HEK293 (cell line): ENCODE measurements around the gene CTBP2.
"Not testable (repeated sequence)": the region's sequence is repeated elsewhere in the genome, so short reads cannot be mapped to it uniquely, and the experiment has no call there.

ENCODE experiments used
- CTCF ChIA-PET: fragments of 350-600 bp; formaldehyde crosslinking; extraction: SDS; loops from one replicate; lab custom pipeline; 2021; ENCODE audit warnings: antibody characterized with exemption; lab: Yijun Ruan, JAX
- POLR2A ChIA-PET: fragments of 300-600 bp; formaldehyde crosslinking; extraction: SDS; loops from one replicate; lab custom pipeline; 2020; ENCODE audit warnings: antibody characterized with exemption, inconsistent platforms; lab: Yijun Ruan, JAX
- H3K27ac ChIP-seq: fragments of 200-500 bp; sonication (Bioruptor generic); 2 replicates; pipeline ENCODE4 v1.5.1; 2014; ENCODE audit warnings: low read depth, low read length, control low read depth, inconsistent platforms; ENCODE audit errors: extremely low read depth
- H3K36me3 ChIP-seq, 2 experiments: fragments of 200-500 bp in 1 of 2; sonication (Bioruptor generic) in 1 of 2; 1 replicate in 1 of 2; 2 replicates in 1 of 2; pipeline ENCODE4 v1.5.1; 2014 to 2017; ENCODE audit warnings: inconsistent platforms in 2 of 2, low read length in 2 of 2; ENCODE audit not compliant: control insufficient read depth in 2 of 2, insufficient read depth in 1 of 2
- H3K4me1 ChIP-seq: fragments of 200-500 bp; sonication (Bioruptor generic); 2 replicates; pipeline ENCODE4 v1.5.1; 2014; ENCODE audit warnings: mild to moderate bottlenecking, low read length, inconsistent platforms; ENCODE audit not compliant: control insufficient read depth, insufficient read depth
- H3K4me3 ChIP-seq: 2 replicates; pipeline ENCODE4 v1.5.1; 2011; ENCODE audit warnings: low read depth, mild to moderate bottlenecking, control low read depth, low read length, moderate library complexity
- H3K9me3 ChIP-seq: fragments of 200-500 bp; sonication (Bioruptor generic); 2 replicates; pipeline ENCODE4 v1.5.1; 2014; ENCODE audit warnings: low read depth, low read length, inconsistent platforms; ENCODE audit not compliant: control insufficient read depth, insufficient read depth
- KLF10 ChIP-seq: fragments of 450-650 bp; IDR thresholded peaks from 2 replicates; pipeline ENCODE4 v1.5.1; 2018; ENCODE audit warnings: missing biosample characterization, mild to moderate bottlenecking, missing genetic modification characterization
- KLF16 ChIP-seq: fragments of 450-650 bp; formaldehyde crosslinking; IDR thresholded peaks from 2 replicates; pipeline ENCODE4 v1.5.1; 2017; ENCODE audit warnings: missing biosample characterization, missing genetic modification characterization
- MZF1 ChIP-seq: fragments of 450-650 bp; formaldehyde crosslinking; IDR thresholded peaks from 2 replicates; pipeline ENCODE4 v1.5.1; 2017; ENCODE audit warnings: missing biosample characterization, missing genetic modification characterization, borderline replicate concordance
- ZBTB1 ChIP-seq: fragments of 450-650 bp; formaldehyde crosslinking; IDR thresholded peaks from 2 replicates; pipeline ENCODE4 v1.5.1; 2016; ENCODE audit warnings: missing biosample characterization, missing genetic modification characterization
- ZEB2 ChIP-seq: fragments of 450-650 bp; formaldehyde crosslinking; IDR thresholded peaks from 2 replicates; pipeline ENCODE4 v1.5.1; 2016; ENCODE audit warnings: missing biosample characterization, missing genetic modification characterization
- ZNF138 ChIP-seq: fragments of 450-650 bp; formaldehyde crosslinking; IDR thresholded peaks from 2 replicates; pipeline ENCODE4 v1.5.1; 2016; ENCODE audit warnings: missing biosample characterization, missing genetic modification characterization, borderline replicate concordance
- ZNF2 ChIP-seq: fragments of 450-650 bp; formaldehyde crosslinking; IDR thresholded peaks from 2 replicates; pipeline ENCODE4 v1.5.1; 2016; ENCODE audit warnings: missing biosample characterization, missing genetic modification characterization
- ZNF211 ChIP-seq: fragments of 450-650 bp; formaldehyde crosslinking; IDR thresholded peaks from 2 replicates; pipeline ENCODE4 v1.5.1; 2016; ENCODE audit warnings: low read depth, missing biosample characterization, missing genetic modification characterization
- ZNF354C ChIP-seq: fragments of 450-650 bp; formaldehyde crosslinking; IDR thresholded peaks from 2 replicates; pipeline ENCODE4 v1.5.1; 2016; ENCODE audit warnings: missing biosample characterization, missing genetic modification characterization, low read depth, borderline replicate concordance
- ZNF391 ChIP-seq: fragments of 450-650 bp; formaldehyde crosslinking; IDR thresholded peaks from 2 replicates; pipeline ENCODE4 v1.5.1; 2016; ENCODE audit warnings: low read depth, missing biosample characterization, missing genetic modification characterization, borderline replicate concordance
- ZNF426 ChIP-seq: fragments of 450-650 bp; formaldehyde crosslinking; IDR thresholded peaks from 2 replicates; pipeline ENCODE4 v1.5.1; 2017; ENCODE audit warnings: missing biosample characterization, missing genetic modification characterization, mild to moderate bottlenecking, inconsistent platforms, moderate library complexity
- ZNF473 ChIP-seq: fragments of 450-650 bp; formaldehyde crosslinking; IDR thresholded peaks from 2 replicates; pipeline ENCODE4 v1.5.1; 2017; ENCODE audit warnings: missing biosample characterization, missing genetic modification characterization
- ZNF558 ChIP-seq: fragments of 450-650 bp; formaldehyde crosslinking; IDR thresholded peaks from 2 replicates; pipeline ENCODE4 v1.5.1; 2016; ENCODE audit warnings: missing biosample characterization, missing genetic modification characterization
- ZNF658 ChIP-seq: fragments of 450-650 bp; formaldehyde crosslinking; IDR thresholded peaks from 2 replicates; pipeline ENCODE4; 2016; ENCODE audit warnings: missing biosample characterization, missing genetic modification characterization
- ZNF701 ChIP-seq: fragments of 450-650 bp; formaldehyde crosslinking; IDR thresholded peaks from 2 replicates; pipeline ENCODE4 v1.5.1; 2016; ENCODE audit warnings: missing biosample characterization, missing genetic modification characterization
- ZNF792 ChIP-seq: fragments of 450-650 bp; formaldehyde crosslinking; IDR thresholded peaks from 2 replicates; pipeline ENCODE4 v1.5.1; 2016; ENCODE audit warnings: missing biosample characterization, missing genetic modification characterization
- ZXDB ChIP-seq: fragments of 450-650 bp; formaldehyde crosslinking; IDR thresholded peaks from 2 replicates; pipeline ENCODE4 v1.5.1; 2016; ENCODE audit warnings: missing biosample characterization, missing genetic modification characterization
- TF ChIP-seq, protein P1 (sequence below): fragments of 450-650 bp; formaldehyde crosslinking; IDR thresholded peaks from 2 replicates; pipeline ENCODE4 v1.5.1; 2016; ENCODE audit warnings: missing biosample characterization, missing genetic modification characterization, low read depth
- TF ChIP-seq, protein P2 (sequence below): fragments of 450-650 bp; formaldehyde crosslinking; IDR thresholded peaks from 2 replicates; pipeline ENCODE4 v1.5.0; 2017; ENCODE audit warnings: missing biosample characterization, missing genetic modification characterization, borderline replicate concordance

Gene CTBP2

DNA sequence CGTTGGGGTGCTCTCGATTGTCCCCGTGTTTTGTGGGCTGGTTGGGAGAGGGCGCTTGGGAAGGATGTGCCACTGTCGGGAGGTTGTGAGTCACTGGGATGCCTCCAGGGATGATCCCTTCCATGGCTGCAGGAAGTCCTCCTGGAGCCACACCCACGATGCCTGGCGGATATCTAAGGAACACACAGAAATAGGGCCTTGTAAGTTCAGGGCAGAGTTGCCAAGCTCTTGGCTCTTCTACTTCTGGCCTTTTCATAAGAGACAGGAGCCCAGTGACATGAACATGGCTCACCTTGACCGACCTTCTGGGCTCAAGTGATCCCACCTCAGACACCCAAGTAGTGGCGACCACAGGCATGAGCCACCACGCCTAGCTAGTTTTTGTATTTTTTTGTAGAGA is 170.8 kb downstream of the CTBP2 start:
- TF ChIP-seq ZNF2 (tag by site-specific recombination) (no peak), ZNF391 (tag by site-specific recombination) (no peak), ZNF354C (tag by site-specific recombination) (no peak), ZNF211 (no peak), ZEB2 (tag by site-specific recombination) (no peak), ZXDB (tag by site-specific recombination) (no peak), ZNF658 (tag by site-specific recombination) (no peak), ZNF792 (tag by site-specific recombination) (no peak), MZF1 (tag by site-specific recombination) (no peak), ZNF701 (no peak), ZNF473 (tag by site-specific recombination) (no peak)
- TF ChIP-seq, protein P1, sequence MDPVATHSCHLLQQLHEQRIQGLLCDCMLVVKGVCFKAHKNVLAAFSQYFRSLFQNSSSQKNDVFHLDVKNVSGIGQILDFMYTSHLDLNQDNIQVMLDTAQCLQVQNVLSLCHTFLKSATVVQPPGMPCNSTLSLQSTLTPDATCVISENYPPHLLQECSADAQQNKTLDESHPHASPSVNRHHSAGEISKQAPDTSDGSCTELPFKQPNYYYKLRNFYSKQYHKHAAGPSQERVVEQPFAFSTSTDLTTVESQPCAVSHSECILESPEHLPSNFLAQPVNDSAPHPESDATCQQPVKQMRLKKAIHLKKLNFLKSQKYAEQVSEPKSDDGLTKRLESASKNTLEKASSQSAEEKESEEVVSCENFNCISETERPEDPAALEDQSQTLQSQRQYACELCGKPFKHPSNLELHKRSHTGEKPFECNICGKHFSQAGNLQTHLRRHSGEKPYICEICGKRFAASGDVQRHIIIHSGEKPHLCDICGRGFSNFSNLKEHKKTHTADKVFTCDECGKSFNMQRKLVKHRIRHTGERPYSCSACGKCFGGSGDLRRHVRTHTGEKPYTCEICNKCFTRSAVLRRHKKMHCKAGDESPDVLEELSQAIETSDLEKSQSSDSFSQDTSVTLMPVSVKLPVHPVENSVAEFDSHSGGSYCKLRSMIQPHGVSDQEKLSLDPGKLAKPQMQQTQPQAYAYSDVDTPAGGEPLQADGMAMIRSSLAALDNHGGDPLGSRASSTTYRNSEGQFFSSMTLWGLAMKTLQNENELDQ = no peak
- POLR2A ChIA-PET = interaction anchor here (0.7 kb wide), 1 partner anchor 356 kb away, joined by 4 read pairs; no protein-coding TSS in a partner anchor
- H3K9me3 ChIP-seq = no peaks in the 10 kb centered on the region
- H3K27ac ChIP-seq = no peak overlapping the region
- H3K4me1 ChIP-seq = no peaks in the 10 kb centered on the region
- H3K36me3 ChIP-seq = peaks cover 36 to 84% of the 10 kb centered on the region in 2 experiments
- no peak overlapping the region for H3K4me3 ChIP-seq
- CTCF ChIA-PET = interaction anchor here (0.6 to 1.0 kb wide), 2 partner anchors 449 to 532 kb away, joined by 3 read pairs; no protein-coding TSS in a partner anchor

DNA sequence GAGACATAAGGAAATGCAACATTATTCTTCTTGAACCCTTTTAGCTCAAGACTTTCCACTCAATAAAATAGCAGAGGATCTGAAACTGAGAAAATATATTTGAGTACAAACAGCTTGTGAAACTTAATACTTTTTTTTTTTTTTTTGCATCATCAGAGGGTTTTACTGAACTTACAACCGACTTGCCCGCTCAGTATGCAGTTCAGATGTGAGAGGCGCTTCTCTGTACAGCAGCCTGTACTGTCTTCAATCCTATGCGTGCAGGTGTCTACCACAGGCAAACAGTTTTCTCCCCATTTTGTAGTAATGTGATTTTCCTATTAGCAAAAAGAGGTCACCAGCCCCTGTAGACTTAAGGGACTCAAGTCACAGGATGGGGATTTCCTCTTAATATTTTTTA is 171.6 kb downstream of the CTBP2 start:
- peaks cover 40 to 84% of the 10 kb centered on the region in 2 experiments for H3K36me3 ChIP-seq
- POLR2A ChIA-PET = interaction anchor here (0.7 kb wide), 1 partner anchor 165 kb away, joined by 4 read pairs; no protein-coding TSS in a partner anchor

GRCh38 chr10:124987788-124988187 is 172.6 kb downstream of the CTBP2 start:
- Histone ChIP-seq H3K4me3 (no peak overlapping the region), H3K36me3 (peaks cover 44 to 84% of the 10 kb centered on the region in 2 experiments), H3K27ac (no peak overlapping the region), H3K4me1 (no peaks in the 10 kb centered on the region), H3K9me3 (no peaks in the 10 kb centered on the region)
- TF ChIP-seq ZNF558 (no peak), ZNF426 (tag by site-specific recombination) (no peak), KLF16 (tag by site-specific recombination) (no peak), ZNF138 (tag by site-specific recombination) (no peak), KLF10 (tag by site-specific recombination) (no peak), ZNF473 (tag by site-specific recombination) (no peak), ZBTB1 (tag by site-specific recombination) (no peak)
- TF ChIP-seq, protein P1 = no peak
- TF ChIP-seq, protein P2, sequence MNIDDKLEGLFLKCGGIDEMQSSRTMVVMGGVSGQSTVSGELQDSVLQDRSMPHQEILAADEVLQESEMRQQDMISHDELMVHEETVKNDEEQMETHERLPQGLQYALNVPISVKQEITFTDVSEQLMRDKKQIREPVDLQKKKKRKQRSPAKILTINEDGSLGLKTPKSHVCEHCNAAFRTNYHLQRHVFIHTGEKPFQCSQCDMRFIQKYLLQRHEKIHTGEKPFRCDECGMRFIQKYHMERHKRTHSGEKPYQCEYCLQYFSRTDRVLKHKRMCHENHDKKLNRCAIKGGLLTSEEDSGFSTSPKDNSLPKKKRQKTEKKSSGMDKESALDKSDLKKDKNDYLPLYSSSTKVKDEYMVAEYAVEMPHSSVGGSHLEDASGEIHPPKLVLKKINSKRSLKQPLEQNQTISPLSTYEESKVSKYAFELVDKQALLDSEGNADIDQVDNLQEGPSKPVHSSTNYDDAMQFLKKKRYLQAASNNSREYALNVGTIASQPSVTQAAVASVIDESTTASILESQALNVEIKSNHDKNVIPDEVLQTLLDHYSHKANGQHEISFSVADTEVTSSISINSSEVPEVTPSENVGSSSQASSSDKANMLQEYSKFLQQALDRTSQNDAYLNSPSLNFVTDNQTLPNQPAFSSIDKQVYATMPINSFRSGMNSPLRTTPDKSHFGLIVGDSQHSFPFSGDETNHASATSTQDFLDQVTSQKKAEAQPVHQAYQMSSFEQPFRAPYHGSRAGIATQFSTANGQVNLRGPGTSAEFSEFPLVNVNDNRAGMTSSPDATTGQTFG (tag by site-specific recombination) = no peak
- ChIA-PET POLR2A (no interaction called here), CTCF (no interaction called here)

More for the DNA sequence above, 171.6 kb downstream of the CTBP2 start:
- H3K4me1 ChIP-seq, H3K9me3 ChIP-seq, H3K4me3 ChIP-seq, H3K27ac ChIP-seq: not testable (repeated sequence)
- CTCF ChIA-PET = interaction anchor here (0.6 to 1.0 kb wide), 3 partner anchors 76 to 448 kb away, joined by 3 to 5 read pairs (median 3); no protein-coding TSS in a partner anchor
